K562 (cell line): Measurements from ENCODE around the gene CD109. TPM values are rescaled to one million over a fixed set of nuclear protein-coding genes. Genes with fewer than 3 reads are reported as not detected.
"Not testable (repeated sequence)": the region's sequence is repeated elsewhere in the genome, so short reads cannot be mapped to it uniquely, and the experiment has no call there.

Experiments used
- ATAC-seq: fragments of 200-7000 bp; cut with Tn5 transposase; 3 replicates; pipeline ENCODE4 v1.9.1; 2020; ENCODE audit warnings: moderate library complexity
- BruUV-seq: library from RNA; stranded (reverse); fragments of 400-500 nt; replicated peaks from 2 replicates; lab custom pipeline; 2021; lab: Mats Ljungman, UMichigan
- CTCF ChIA-PET: fragments of 300-600 bp; formaldehyde crosslinking; extraction: SDS; loops from one replicate; lab custom pipeline; 2021; ENCODE audit warnings: low intra/inter-chr PET ratio; lab: Yijun Ruan, JAX
- POLR2A ChIA-PET: fragments of 300-600, 350-650 bp; sonication (Branson Sonifier 250); formaldehyde crosslinking; extraction: SDS; loops from one replicate; lab custom pipeline; 2021; ENCODE audit warnings: antibody characterized with exemption, inconsistent platforms; lab: Yijun Ruan, JAX
- DNase-seq, 4 experiments: peaks; one replicate each; pipeline versions ENCODE4 v3.0.0 to v3.0.0-alpha.2; 2011 to 2018; ENCODE audit warnings: low spot score in 3 of 4, mixed read lengths in 3 of 4; ENCODE audit errors: extremely low read depth in 1 of 4
- FAIRE-seq: peaks from 2 replicates; lab custom pipeline; 2011; peaks lifted over from hg19 to GRCh38; lab: Jason Lieb, UNC
- H2AFZ ChIP-seq: 2 replicates; pipeline ENCODE4 v1.6.0; 2011; ENCODE audit warnings: low read depth, low read length, control low read depth, inconsistent platforms
- H3K27ac ChIP-seq: fragments of 200-600 bp; 3 replicates; pipeline ENCODE4 v1.8.0; 2011; ENCODE audit warnings: low read depth, mild to moderate bottlenecking, control low read depth, inconsistent platforms, low read length, moderate library complexity, mixed read lengths; ENCODE audit errors: extremely low read depth
- H3K27me3 ChIP-seq, 2 experiments: fragments of 300-600 bp in 1 of 2; 2 replicates in 1 of 2; 3 replicates in 1 of 2; pipeline versions ENCODE4 v1.6.0 to v1.8.0; 2011; ENCODE audit warnings: inconsistent platforms in 2 of 2, low read length in 2 of 2, mild to moderate bottlenecking in 1 of 2, mixed read lengths in 1 of 2, moderate library complexity in 1 of 2; ENCODE audit not compliant: control insufficient read depth in 2 of 2, insufficient read depth in 2 of 2
- H3K36me3 ChIP-seq: fragments of 300-600 bp; 3 replicates; pipeline ENCODE4 v1.8.0; 2011; ENCODE audit warnings: mild to moderate bottlenecking, low read length, inconsistent platforms; ENCODE audit not compliant: control insufficient read depth, insufficient read depth
- H3K4me1 ChIP-seq, 2 experiments: fragments of 200-600 bp in 1 of 2; replicated peaks in 1 of 2; 2 replicates in 1 of 2; 3 replicates in 1 of 2; pipeline versions ENCODE4 v1.5.1 to v1.8.0; 2011; ENCODE audit warnings: inconsistent platforms in 2 of 2, low read length in 2 of 2, mild to moderate bottlenecking in 1 of 2, mixed read lengths in 1 of 2, moderate library complexity in 1 of 2; ENCODE audit not compliant: control insufficient read depth in 2 of 2, insufficient read depth in 2 of 2
- H3K4me2 ChIP-seq: 2 replicates; pipeline ENCODE4 v1.6.1; 2011; ENCODE audit warnings: low read length, control low read depth, inconsistent platforms, mixed read lengths; ENCODE audit not compliant: insufficient read depth
- H3K4me3 ChIP-seq: fragments of 200-600 bp; sonication (generic), shearing (Covaris generic); 2 replicates; pipeline ENCODE4 v1.5.1; 2016; ENCODE audit warnings: control low read depth, inconsistent platforms
- H3K79me2 ChIP-seq: fragments of 200-600 bp; 3 replicates; pipeline ENCODE4 v1.8.0; 2011; ENCODE audit warnings: low read length, inconsistent platforms; ENCODE audit not compliant: control insufficient read depth, insufficient read depth
- H3K9ac ChIP-seq, 2 experiments: 2 replicates each; pipeline versions ENCODE4 v1.6.0 to v1.6.1; 2011; ENCODE audit warnings: low read depth in 2 of 2, low read length in 2 of 2, control low read depth in 1 of 2, inconsistent platforms in 1 of 2, mild to moderate bottlenecking in 1 of 2, mixed read lengths in 1 of 2; ENCODE audit not compliant: insufficient read depth in 1 of 2
- H3K9me1 ChIP-seq: one replicate; pipeline ENCODE4 v1.6.0; 2011; ENCODE audit warnings: inconsistent platforms, mild to moderate bottlenecking, low read length, moderate library complexity; ENCODE audit not compliant: control insufficient read depth, insufficient read depth
- H3K9me3 ChIP-seq: replicated peaks from 2 replicates; pipeline ENCODE4 v1.5.1; 2011; ENCODE audit warnings: low read depth, low read length, inconsistent platforms; ENCODE audit not compliant: control insufficient read depth, insufficient read depth
- H4K20me1 ChIP-seq: replicated peaks from 2 replicates; pipeline ENCODE4 v1.6.1; 2011; ENCODE audit warnings: low read length, inconsistent platforms, mixed read lengths; ENCODE audit not compliant: control insufficient read depth, insufficient read depth
- ILK ChIP-seq: fragments of 450-650 bp; IDR thresholded peaks from 2 replicates; pipeline ENCODE4 v1.6.1; 2016; ENCODE audit warnings: missing genetic modification characterization, low read depth, mild to moderate bottlenecking, missing compliant biosample characterization, moderate library complexity, borderline replicate concordance
- whole genome bisulfite sequencing: fragments of 100-300 bp; shearing (Covaris generic); methylation state at CpG from one replicate; pipeline ENCODE4 v1.1.6; 2016; ENCODE audit warnings: low coverage, mixed read lengths; ENCODE audit not compliant: insufficient coverage; ENCODE audit errors: missing lambda C conversion rate; 5-methylcytosine and 5-hydroxymethylcytosine counted together
- in situ Hi-C: fragments of 300-500 bp; cut with MboI; formaldehyde crosslinking; loops from 4 replicates; pipeline ENCODE4 v1.15.0; 2018; ENCODE audit warnings: inconsistent platforms, mixed read lengths
- intact Hi-C: fragments of 100-400 bp; cut with micrococcal nuclease; formaldehyde crosslinking; loops from 2 replicates; pipeline ENCODE4 v1.14.2; 2022
- polyA plus RNA-seq, 8 experiments: library from polyadenylated mRNA; depleted of rRNA in 4 of 8; stranded (reverse) in 5 of 8; unstranded in 3 of 8; fragments of >200 nt; fragmentation: Nextera tagmentation in 2 of 8; fragmentation: Illumina TruSeq in 1 of 8; extraction: Ambion mirVana in 2 of 8; extraction: Trizol in 1 of 8; gene quantifications; 2 replicates each; pipeline versions ENCODE4 v1.2.1 to v1.2.3, GENCODE V29; 2011 to 2014; ENCODE audit warnings: inconsistent platforms in 1 of 8, missing spikeins in 1 of 8
- total RNA-seq, 7 experiments: library from RNA; depleted of rRNA in 6 of 7; stranded (reverse); fragments of >200 nt in 6 of 7; fragmentation: Illumina TruSeq in 2 of 7; extraction: Trizol in 2 of 7; gene quantifications; 2 replicates each; pipeline versions ENCODE4 v1.2.1 to v1.2.3, GENCODE V29; 2011 to 2021; ENCODE audit warnings: low replicate concordance in 1 of 7
- TF ChIP-seq, protein P1 (sequence below): fragments of 450-650 bp; IDR thresholded peaks from 2 replicates; pipeline ENCODE4 v1.6.1; 2016; ENCODE audit warnings: missing biosample characterization, missing genetic modification characterization

The CD109 gene
- total and polyA plus RNA-seq, 9 of the 15 experiments (the other 6 are each of a cell fraction or from before 2014, with no cell fraction given): under 0.01 to 0.22 (median 0.11) TPM

DNA sequence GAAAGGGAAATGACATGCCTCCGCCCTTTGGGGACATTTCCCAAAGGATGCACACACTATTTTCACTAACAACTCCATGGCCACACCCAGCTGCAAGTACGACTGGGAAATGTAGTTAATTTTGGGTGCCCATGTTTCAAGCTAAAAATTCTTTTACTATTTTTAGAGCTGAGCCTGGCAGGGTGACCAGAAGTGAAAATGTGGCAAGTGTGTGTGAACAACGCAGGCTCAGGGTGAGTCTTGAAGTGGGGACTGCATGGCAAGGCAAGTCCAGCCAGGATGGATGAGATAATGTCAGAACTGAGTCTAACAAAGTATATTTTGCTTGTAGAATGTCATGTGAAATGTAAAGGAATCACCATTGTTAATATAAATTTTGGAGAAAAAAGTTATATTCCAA, 17.0 kb upstream of the CD109 start:
- no peak overlapping the region for H3K9ac ChIP-seq
- H3K4me2 ChIP-seq: no peak overlapping the region
- POLR2A ChIA-PET: no interaction called here
- no peaks in the 10 kb centered on the region; the same call in 1 of the 2 replicates for H4K20me1 ChIP-seq
- 0% methylated on average over 3 of the region's 3 CpGs for WGBS
- no peak overlapping the region for H3K4me3 ChIP-seq
- intact Hi-C loops: loop anchor here (5.0 to 10.0 kb wide), 2 partner anchors 38 to 146 kb away; no protein-coding TSS in a partner anchor
- H3K79me2 ChIP-seq: no peaks in the 10 kb centered on the region
- no peaks in the 10 kb centered on the region for H3K36me3 ChIP-seq
- no peaks in the 10 kb centered on the region for H3K9me3 ChIP-seq
- no peak overlapping the region for H2AFZ ChIP-seq
- H3K9me1 ChIP-seq: no peaks in the 10 kb centered on the region
- CTCF ChIA-PET: no interaction called here
- BruUV-seq: no TSS peak
- in situ Hi-C loops: loop anchor here (5.0 kb wide), 1 partner anchor 53 kb away; no protein-coding TSS in a partner anchor
- TF ChIP-seq ILK (tag): no peak
- TF ChIP-seq, protein P1, sequence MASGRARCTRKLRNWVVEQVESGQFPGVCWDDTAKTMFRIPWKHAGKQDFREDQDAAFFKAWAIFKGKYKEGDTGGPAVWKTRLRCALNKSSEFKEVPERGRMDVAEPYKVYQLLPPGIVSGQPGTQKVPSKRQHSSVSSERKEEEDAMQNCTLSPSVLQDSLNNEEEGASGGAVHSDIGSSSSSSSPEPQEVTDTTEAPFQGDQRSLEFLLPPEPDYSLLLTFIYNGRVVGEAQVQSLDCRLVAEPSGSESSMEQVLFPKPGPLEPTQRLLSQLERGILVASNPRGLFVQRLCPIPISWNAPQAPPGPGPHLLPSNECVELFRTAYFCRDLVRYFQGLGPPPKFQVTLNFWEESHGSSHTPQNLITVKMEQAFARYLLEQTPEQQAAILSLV: no peak
- no peak overlapping the region for H3K27ac ChIP-seq
- FAIRE-seq (no peak), DNase-seq (no peak), ATAC-seq (no peak)
- H3K27me3 ChIP-seq: peaks cover 4 to 6% of the 10 kb centered on the region in 2 experiments; a peak in 4 of 5 replicates
- no peaks in the 10 kb centered on the region for H3K4me1 ChIP-seq

DNA sequence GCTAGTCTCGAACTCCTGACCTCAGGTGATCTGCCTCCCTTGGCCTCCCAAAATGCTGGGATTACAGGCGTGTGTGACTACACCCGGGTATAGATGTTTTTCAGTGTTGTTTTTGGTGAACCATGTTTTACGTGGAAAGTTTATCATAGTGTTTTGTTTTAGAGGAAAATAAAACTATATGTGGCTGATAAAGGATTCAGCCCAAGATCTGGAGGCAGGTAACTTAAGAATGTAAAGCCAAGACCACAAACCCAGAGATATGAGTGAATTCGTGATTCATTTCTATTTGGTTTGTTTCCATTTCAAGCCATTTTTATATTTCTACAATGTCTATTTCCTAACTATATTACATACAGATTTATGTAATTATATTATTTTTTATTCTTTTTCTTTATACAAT, 16.2 kb upstream of the CD109 start:
- POLR2A ChIA-PET, H4K20me1 ChIP-seq, H3K79me2 ChIP-seq, CTCF ChIA-PET, BruUV-seq, H3K36me3 ChIP-seq, H3K9ac ChIP-seq, H3K4me1 ChIP-seq, H2AFZ ChIP-seq, H3K4me3 ChIP-seq, FAIRE-seq, H3K4me2 ChIP-seq, H3K27ac ChIP-seq, H3K9me1 ChIP-seq, H3K27me3 ChIP-seq, H3K9me3 ChIP-seq, DNase-seq, ATAC-seq: not testable (repeated sequence)
- 1% methylated on average over 5 of the region's 5 CpGs for WGBS
- in situ Hi-C loops (loop anchor here (5.0 kb wide), 1 partner anchor 52 kb away; no protein-coding TSS in a partner anchor), intact Hi-C loops (loop anchor here (5.0 to 10.0 kb wide), 2 partner anchors 37 to 145 kb away; no protein-coding TSS in a partner anchor)
